GM12892 (cell line): ENCODE results near the gene DDC.

Experiments used
- POLR2A ChIP-seq: IDR thresholded peaks from 2 replicates; pipeline ENCODE4 v1.6.1; 2011; ENCODE audit warnings: low read depth, low read length, control low read depth
- TAF1 ChIP-seq: IDR thresholded peaks from 2 replicates; pipeline ENCODE4 v1.6.1; 2011; ENCODE audit warnings: low read depth, mild to moderate bottlenecking, control low read depth, low read length, borderline replicate concordance

GRCh38 chr7:50488379-50488778, 76.8 kb downstream of the DDC start:
- TF ChIP-seq POLR2A (no peak), TAF1 (no peak)
